HG03432 (cell line): Measurements from ENCODE around the gene DPYD.
A peak's percentile ranks its signal among the peaks of the same experiment; 100 is the strongest.

Source experiments
- ATAC-seq: cut with Tn5 transposase; IDR thresholded peaks from one replicate; pipeline ENCODE4 v1.9.1; 2021; ENCODE audit warnings: mild to moderate bottlenecking, moderate library complexity; ENCODE audit not compliant: unreplicated experiment

DPYD gene

GRCh38 chr1:97792655-97793054 is 128.2 kb downstream of the DPYD start:
- ATAC-seq: no peak

GRCh38 chr1:97791251-97791650 is 129.6 kb downstream of the DPYD start:
- ATAC-seq: peak; percentile 88

- no peak for ATAC-seq
Observed at GRCh38 chr1:97787231-97787630, 133.6 kb downstream of the DPYD start.

- no peak for ATAC-seq
Observed at GRCh38 chr1:97784661-97785060, 136.2 kb downstream of the DPYD start.

GRCh38 chr1:97783751-97784150 is 137.1 kb downstream of the DPYD start:
- no peak for ATAC-seq

GRCh38 chr1:97781762-97782337 is 139.0 kb downstream of the DPYD start:
- ATAC-seq: peak; percentile 71

GRCh38 chr1:97780884-97781283 is 139.9 kb downstream of the DPYD start:
- ATAC-seq: no peak

GRCh38 chr1:97778718-97779117 is 142.1 kb downstream of the DPYD start:
- no peak for ATAC-seq

GRCh38 chr1:97770376-97770775 is 150.5 kb downstream of the DPYD start:
- ATAC-seq: no peak

- no peak for ATAC-seq
Observed at GRCh38 chr1:97767381-97767780, 153.5 kb downstream of the DPYD start.

- peak; percentile 38 for ATAC-seq
Observed at GRCh38 chr1:97764991-97765390, 155.8 kb downstream of the DPYD start.

GRCh38 chr1:97761637-97762036 is 159.2 kb downstream of the DPYD start:
- no peak for ATAC-seq

- ATAC-seq: no peak
Observed at GRCh38 chr1:97759078-97759477, 161.8 kb downstream of the DPYD start.

GRCh38 chr1:97758541-97759057 is 162.2 kb downstream of the DPYD start:
- ATAC-seq: no peak

- no peak for ATAC-seq
Observed at GRCh38 chr1:97745912-97746311, 174.9 kb downstream of the DPYD start.

- no peak for ATAC-seq
Observed at GRCh38 chr1:97744977-97745376, 175.9 kb downstream of the DPYD start.

- ATAC-seq: no peak
Observed at GRCh38 chr1:97743129-97743528, 177.7 kb downstream of the DPYD start.

GRCh38 chr1:97740891-97741290 is 179.9 kb downstream of the DPYD start:
- ATAC-seq: no peak

- no peak for ATAC-seq
Observed at GRCh38 chr1:97739596-97740103, 181.2 kb downstream of the DPYD start.

GRCh38 chr1:97738270-97738669 is 182.6 kb downstream of the DPYD start:
- ATAC-seq: no peak

- no peak for ATAC-seq
Observed at GRCh38 chr1:97730271-97730670, 190.6 kb downstream of the DPYD start.

GRCh38 chr1:97728436-97728835 is 192.4 kb downstream of the DPYD start:
- no peak for ATAC-seq

GRCh38 chr1:97727029-97727428 is 193.8 kb downstream of the DPYD start:
- no peak for ATAC-seq
